GM21619 (cell line): ENCODE results near the gene BTBD8.

Experiments
- ATAC-seq: cut with Tn5 transposase; IDR thresholded peaks from one replicate; pipeline ENCODE4 v1.9.1; 2021; ENCODE audit not compliant: unreplicated experiment

Gene BTBD8

DNA sequence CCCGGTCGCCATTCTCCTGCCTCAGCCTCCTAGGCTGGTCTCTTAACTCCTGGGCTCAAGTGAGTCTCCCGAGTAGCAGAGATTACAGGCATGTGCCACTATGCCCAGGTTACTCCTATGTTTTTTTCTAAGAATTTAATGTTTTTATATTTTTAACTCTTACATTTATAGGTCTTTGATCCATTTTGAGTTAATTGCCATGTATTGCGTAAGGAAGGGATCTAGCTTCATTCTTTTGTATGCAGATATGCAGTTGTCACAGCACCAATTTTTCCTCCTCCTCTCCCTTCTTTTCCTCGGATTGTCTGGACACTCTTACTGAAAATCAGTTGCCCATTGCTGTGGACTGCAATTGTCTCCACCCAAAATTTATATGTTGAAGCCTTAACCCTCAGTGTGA lies 11.5 kb downstream of the BTBD8 start:
- no peak for ATAC-seq

DNA sequence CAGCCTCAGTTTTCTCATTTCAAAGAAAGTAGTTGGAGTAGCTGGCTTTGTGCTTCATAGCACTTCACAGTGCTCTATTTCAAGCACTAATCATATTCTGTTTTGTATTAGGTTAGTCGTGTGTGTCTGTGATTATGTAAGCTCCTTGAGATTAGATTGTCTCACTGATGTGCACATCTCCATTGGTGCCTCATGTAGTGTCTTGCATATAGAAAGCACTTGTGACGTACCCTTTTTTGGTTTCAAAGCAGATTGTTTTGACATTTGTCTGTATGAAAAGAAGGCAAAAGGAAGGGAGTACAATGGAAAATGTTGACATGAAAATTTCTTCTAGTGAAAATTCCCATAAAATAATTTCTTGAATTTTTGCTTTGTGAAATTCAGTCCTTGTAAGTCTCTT lies 13.9 kb downstream of the BTBD8 start:
- no peak for ATAC-seq

DNA sequence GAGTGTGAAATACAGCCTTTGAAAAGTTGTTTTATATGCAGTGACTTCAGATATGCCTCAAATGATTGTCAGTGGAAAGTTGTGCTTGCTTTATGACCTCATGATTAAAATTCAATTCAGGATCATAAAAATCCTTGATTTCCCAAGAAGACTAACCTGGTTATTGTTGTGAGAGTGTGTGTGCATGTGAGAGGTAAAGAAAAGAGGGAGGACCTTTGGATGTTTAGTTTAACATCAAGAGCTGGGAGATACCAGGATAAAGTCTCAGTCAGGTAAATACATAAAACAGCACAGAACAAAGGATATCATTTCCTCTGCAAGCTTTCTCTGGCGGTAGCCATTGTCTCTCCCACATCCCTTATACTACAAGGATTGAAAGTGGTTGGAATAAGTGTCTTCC lies 14.4 kb downstream of the BTBD8 start:
- no peak for ATAC-seq

DNA sequence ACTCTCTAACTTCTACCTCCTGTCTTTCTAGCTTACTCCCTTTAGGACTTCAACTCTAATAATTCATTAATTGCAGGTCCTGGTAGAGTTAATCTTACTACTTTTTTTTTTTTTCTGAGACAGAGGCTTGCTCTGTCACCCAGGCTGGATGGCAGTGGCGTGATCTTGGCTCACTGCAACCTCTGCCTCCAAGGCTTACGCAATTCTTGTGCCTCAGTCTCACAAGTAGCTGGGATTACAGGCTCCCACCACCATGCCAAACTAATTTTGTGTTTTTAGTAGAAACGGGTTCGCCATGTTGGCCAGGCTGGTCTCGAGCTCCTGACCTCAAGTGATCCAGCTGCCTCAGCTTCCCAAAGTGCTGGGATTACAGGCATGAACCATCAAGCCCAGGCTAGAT lies 15.7 kb downstream of the BTBD8 start:
- no peak for ATAC-seq

DNA sequence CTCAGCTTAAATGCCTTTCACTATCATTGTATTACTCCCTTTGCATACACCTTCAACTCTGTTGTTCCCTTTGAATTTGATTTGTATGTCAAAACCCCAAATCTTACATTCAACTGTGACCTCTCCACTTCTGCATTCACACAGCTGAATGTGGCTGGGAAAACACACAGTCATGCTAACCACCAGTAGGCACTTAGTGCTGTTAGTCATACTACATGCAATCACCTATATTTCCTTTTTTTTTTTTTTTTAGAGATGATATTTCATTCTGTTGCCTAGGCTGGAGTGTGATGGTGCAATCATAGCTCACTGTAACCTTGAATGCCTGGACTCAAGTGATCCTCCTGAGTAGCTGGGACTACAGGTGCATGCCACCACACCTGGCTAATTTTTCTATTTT lies 16.2 kb downstream of the BTBD8 start:
- no peak for ATAC-seq

DNA sequence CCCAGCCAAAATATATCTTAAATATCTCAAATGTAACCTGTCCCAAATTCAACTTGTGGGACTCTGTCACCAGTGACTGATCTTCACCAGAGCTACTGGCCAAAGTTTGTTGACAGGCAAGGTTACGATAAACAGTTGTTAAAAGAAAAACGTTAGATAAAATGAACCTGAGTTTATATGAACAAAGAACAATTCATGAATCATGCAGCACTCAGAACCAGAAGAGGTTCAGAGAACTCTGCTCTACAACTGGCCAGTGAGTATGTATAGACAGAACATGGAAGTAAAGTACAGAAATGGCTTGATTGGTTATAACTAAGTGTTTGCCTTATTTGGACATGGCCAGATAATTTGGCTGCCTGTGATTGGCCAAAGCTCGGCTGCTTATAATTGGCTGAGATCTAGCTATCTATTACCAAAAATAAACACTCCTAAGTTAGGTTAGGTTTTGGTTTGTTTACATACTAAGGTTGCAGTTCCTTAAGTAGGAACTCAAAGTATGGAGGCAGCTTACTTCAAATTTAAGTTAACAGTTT lies 25.5 kb downstream of the BTBD8 start:
- no peak for ATAC-seq

DNA sequence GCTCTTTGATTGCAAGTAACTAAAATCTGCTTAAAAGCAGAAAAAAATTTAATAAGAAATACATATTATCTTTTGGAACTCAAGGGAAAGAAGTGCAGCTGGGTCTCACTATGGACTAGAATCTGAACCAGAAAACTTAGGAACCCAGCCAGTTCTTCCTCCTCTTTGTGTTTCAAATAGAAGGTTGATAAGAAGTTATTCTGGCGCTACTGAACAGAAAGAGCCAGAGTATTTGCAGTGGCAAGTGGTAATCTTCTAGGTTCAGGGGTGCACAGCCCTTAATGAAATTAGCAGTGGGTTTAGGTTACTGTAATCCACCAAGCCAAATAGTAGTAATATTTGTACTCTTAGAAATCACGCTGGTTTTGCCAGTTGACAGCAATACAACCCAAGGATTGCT lies 28.5 kb downstream of the BTBD8 start:
- ATAC-seq, result no peak

DNA sequence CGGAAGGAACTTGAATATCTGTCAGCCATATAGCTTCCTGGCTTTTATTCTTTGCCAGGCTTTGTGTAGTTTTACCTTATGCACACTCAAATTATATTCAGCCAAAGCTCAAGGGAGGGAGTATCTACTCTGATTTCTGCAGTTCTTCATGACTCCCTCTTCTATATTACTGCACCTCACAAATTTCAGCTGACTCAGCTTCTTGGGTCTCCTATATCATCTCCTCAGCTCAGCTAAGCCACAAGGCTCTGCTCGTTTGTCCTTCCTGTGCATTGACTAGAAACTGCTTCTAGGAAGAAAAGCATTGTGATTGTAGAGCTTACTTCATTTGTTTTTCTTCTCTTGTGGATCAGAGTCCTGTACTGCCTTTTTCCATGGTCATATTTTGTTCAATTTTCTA lies 37.4 kb downstream of the BTBD8 start:
- no peak for ATAC-seq

DNA sequence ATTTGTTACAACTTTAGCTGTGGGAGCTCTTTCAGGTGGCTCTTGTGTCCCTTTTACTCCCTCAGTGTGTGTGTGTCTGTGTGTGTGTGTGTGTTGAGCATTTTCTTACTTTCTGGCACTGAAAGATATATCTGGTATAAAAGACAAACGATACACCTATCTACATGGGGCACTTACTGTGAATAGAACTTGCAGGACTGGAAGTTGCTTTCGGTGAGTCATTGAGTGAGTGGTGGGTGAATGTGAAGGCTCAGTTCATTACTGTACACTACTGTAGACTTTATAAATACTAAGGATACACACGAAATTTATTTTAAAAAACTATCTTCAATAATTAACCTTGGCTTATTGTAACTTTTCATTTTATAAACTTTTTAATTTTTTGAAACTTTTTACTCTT lies 38.7 kb downstream of the BTBD8 start:
- no peak for ATAC-seq

DNA sequence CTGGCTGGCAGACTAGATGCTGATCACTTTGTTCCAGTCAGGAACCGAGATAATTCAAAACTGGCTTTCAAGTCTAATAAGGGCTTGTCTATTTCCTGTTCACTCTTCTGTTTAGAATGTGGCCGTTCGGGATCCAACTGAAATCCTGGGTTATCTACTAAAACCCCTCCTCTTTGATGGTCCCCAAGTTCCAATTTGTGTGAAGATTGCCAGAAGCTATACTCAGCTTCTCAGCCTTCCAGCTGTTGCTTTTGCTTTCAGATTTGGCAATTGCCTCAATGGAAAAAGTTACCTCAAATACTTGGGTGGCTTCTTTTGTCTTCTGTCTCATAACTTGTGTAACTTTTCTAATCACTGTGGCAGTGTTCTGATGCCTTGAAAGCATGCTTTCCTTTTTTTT lies 43.7 kb downstream of the BTBD8 start:
- ATAC-seq, result no peak

DNA sequence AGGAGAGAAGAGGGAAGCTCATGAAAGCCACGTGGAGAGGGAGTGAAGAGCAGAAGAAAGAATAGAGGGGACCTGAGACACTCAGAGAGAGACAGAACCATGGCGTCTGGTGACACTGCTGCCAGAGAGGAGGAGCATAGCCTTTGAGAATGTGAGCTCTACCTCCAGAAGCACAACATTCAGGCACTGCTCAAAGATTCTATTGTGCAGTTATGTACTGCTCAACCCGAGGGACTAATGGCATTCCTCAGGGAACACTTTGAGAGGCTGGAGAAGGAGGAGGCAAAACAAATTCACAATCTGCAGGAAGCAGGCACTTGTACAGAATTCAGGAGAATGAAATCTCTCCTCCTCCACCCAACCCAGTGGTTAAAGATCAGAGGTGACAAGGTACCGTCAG lies 45.1 kb downstream of the BTBD8 start:
- no peak for ATAC-seq

DNA sequence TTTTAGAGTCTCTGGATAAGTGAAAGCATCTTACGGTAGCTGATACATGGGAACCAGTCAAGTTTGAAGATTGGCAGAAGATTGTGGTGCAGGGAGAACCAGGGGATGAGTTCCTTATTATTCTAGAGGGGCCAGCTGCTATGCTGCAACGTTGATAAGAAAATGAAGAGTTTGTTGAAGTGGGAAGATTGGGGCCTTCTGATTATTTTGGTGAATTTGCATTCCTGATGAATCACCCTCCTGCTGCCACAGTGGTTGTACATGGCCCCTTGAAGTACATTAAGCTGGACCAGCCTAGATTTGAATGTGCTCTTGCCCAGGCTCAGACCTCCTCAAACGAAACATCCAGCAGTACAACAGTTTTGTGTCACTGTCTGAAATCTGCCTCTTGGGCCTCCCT lies 45.9 kb downstream of the BTBD8 start:
- ATAC-seq, result no peak

DNA sequence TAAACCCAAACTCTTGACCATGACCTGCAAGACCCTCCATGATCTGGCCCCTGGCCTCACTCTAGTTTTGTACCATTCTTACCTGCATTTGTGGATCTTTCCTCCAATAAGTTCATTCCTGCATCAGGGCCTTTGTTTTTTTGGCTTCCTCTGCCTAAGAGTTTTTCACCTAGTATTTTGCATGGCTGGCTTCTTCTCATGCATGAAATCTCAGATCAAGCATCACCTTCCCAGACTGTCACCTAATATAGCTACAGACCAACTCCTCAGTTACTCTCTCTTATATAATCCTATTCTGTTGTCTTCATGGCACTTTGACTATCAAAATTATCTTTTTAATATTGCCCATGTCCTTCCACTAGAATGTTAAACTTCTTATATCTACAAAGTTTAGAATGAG lies 54.2 kb downstream of the BTBD8 start:
- ATAC-seq, result no peak

DNA sequence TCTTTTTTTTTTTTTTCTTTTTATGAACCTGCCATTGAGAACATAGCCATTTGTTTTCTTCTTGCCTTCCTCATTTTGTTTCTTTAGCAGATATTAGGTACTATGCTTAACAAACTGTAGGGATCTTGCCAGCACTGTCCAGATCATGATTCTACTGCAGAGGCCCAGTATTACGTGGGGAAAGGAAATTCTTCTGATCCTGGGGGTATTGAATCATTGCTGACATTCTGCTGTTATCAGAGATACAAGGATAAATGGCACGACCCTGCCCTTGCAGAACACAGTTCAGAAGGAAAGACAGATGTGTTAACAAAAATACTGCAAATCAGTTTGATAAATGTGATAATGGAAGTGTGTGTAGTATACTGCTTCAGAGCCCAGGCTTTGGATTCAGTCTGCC lies 56.2 kb downstream of the BTBD8 start:
- ATAC-seq, result no peak

DNA sequence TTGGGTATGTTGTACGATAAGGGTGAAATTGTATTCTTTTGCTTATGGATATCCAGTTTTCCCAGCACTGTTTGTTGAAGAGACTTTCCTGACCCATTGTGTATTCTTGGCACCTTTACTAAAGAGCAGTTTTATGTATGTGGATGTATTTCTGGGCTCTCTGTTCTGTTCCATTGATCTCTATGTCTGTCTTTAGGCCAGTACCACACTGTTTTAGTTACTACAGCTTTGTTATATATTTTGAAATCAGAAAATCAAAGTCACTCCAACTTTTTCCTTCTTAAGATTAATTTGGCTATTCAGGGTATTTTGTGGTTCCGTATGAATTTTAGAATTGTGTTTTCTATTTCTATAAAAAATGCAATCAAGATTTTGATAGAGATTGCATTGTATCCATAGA lies 74.8 kb downstream of the BTBD8 start:
- no peak for ATAC-seq

DNA sequence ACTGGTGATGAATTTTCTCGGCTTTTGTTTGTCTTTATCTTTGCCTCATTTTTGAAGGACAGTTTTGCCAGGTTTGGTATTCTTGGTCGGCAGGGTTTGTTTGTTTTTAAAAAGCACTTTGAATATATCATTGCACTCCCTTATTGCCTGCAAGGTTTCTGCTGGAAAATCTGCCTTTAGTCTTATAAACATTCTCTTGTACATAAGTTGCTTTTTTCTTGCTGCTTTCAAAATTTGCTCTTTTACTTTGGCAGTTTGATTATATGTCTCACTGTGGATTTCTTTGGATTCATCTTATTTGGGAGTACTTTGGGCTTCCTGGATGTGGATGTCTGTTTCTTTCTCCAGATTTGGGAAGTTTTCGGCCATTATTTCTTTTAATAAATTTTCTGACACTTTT lies 79.4 kb downstream of the BTBD8 start:
- no peak for ATAC-seq

DNA sequence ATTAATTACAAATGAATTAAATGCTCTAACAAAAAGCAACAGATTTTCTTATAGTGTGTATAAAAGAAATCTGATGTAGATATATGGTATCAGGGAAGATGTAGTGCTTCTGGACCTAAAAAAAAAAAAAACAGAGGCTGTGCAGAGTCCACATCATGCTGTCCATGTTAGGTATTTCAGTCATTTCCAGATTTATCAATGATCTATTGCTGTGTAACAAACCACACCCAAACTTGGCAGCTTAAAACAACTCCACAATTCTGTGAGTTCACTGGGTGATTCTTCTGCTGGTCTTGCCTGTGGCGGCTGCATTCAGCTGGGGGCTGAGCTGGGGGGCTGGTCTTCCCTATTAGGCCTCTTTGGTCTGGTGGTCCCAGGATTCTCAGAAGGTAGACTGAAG lies 85.2 kb downstream of the BTBD8 start:
- no peak for ATAC-seq

DNA sequence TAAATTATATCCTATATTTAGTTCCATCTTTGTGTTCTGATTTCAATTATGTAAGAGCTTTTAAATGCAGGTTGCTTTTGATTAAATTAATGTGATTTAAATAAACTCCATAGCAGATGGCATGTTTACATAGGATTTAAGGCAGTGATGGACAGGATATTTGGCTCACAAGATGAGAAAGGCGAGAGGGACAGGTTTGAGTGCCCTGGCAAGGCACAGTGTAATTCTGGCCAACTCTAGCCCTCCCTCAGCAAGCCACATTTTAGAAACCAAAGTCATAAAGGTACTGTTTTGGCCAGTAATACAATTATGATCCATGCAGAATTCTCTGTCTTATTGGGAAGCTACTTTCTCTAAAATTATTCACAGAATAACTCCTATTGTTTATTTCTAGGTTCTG lies 87.0 kb downstream of the BTBD8 start:
- ATAC-seq, result no peak

DNA sequence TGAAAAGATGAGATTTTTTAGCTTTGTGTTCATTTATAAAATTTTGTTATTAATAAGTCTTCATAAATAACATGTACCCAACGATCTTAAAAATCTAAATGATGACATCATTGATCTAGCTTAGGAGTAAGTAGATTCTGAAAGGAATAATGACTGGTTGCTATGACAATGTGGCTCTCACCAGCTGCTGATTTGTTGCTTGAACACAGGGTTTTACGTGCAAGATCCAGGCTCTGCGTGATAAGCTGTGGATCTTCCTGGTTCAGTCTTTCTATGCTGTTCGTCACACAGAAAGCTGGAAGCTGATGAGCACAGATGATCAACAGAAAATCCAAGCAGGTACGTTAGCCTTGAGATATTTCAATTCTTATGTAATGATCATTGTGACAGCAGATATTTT lies 88.5 kb downstream of the BTBD8 start:
- no peak for ATAC-seq

DNA sequence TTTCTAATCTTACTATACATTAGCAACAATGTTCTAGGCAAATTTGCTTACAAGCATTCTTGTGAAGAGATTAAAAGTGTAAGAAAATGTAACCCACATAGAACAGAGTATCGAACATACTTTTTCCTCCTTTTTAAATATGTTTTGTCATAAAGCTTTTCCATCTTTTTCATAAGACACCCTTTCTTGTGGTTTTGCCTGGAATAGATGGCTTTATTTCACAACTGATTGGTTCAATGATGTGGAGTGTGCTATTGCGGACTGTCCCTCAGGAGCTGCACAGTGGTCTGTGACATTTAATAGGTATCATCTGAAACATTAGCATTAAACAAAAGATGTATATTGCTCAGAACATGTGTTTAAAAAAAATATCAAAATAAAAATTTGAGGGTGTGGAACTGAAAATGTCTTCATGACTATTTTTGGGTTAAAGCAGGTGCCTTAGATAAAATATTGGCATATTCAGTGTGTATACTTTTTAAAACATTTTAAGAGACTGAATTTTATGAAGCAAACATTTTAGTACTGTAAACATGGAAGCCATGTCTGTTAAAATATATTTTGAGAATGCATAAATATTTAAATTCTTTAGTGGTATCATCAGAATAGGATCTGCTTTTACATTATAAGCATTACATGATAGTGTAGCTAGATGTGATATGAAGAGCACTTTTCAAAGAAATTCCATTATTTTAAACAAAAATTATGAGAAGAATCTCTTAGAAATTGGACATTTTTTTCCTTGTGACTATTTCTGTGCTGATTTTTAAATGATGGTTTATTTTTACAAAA lies 89.3 kb downstream of the BTBD8 start:
- no peak for ATAC-seq

DNA sequence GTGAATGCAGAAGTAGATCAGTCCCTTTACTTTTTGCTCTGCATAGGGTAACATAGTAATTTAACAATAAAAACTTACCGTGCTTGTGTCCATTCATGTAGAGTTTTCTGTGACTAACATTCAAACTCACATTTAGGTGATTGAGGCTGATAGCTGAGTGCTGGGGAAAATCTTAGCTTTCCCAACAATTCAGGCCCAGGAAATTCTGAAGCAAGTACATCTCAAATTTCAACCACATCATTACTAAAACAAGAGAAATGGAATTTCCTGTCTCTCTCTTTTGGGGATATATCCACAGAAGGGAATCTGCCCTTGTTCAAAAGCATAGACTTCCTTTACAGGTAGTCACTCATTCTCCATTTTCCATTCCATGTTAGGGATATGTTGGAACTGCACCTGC lies 104.5 kb downstream of the BTBD8 start:
- no peak for ATAC-seq

DNA sequence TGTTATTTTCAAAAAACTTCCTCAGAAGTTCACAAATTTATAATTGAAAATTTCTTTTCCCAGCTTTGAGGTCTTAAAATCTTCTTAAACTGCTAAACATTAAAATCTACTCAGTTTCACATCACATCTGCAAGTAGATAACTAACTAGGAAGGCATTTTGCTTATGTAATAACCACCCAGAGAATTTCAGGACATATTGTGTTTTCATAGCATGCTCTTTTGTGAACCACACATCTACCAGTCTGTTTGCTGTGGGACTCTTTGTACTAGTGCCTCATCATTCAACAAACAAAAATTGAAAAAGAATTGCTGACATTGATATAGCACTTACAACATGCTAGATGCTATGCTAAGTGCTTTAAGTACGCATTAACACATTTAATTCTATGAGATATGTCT lies 105.9 kb downstream of the BTBD8 start:
- no peak for ATAC-seq
